Keratinocyte (primary cell): Measurements from ENCODE around the gene CCDC141. TPM values are rescaled to one million over a fixed set of nuclear protein-coding genes. Genes with fewer than 3 reads are reported as not detected.

Experiments used
- DNase-seq: peaks from one replicate; pipeline ENCODE4 v3.0.0-alpha.2; 2011; ENCODE audit warnings: low read depth, missing footprints, low spot score
- FAIRE-seq: peaks from 2 replicates; lab custom pipeline; 2011; peaks lifted over from hg19 to GRCh38; lab: Jason Lieb, UNC
- H2AFZ ChIP-seq: 2 replicates; pipeline ENCODE4 v1.6.0; 2012; ENCODE audit warnings: low read length, control low read depth, inconsistent platforms; ENCODE audit not compliant: control insufficient read depth
- H3K27ac ChIP-seq: 2 replicates; pipeline ENCODE4 v1.5.1; 2011; ENCODE audit warnings: low read length; ENCODE audit not compliant: control insufficient read depth, insufficient read depth
- H3K27me3 ChIP-seq: 3 replicates; pipeline ENCODE4 v1.6.0; 2011; ENCODE audit warnings: low read length; ENCODE audit not compliant: control insufficient read depth, insufficient read depth; ENCODE audit errors: extremely low read depth
- H3K36me3 ChIP-seq, 2 experiments: 2 replicates in 1 of 2; 3 replicates in 1 of 2; pipeline ENCODE4 v1.5.1; 2011; ENCODE audit warnings: low read length in 2 of 2, mild to moderate bottlenecking in 1 of 2; ENCODE audit not compliant: control insufficient read depth in 2 of 2, insufficient read depth in 2 of 2; ENCODE audit errors: extremely low read depth in 1 of 2
- H3K4me1 ChIP-seq: 3 replicates; pipeline ENCODE4 v1.5.1; 2011; ENCODE audit warnings: low read length; ENCODE audit not compliant: control insufficient read depth, insufficient read depth; ENCODE audit errors: extremely low read depth
- H3K4me2 ChIP-seq: 3 replicates; pipeline ENCODE4 v1.6.0; 2011; ENCODE audit warnings: low read depth, low read length; ENCODE audit not compliant: control insufficient read depth, insufficient read depth; ENCODE audit errors: extremely low read depth
- H3K4me3 ChIP-seq, 3 experiments: fragments of 200-600 bp in 1 of 3; sonication (generic) in 1 of 3; 2 replicates in 2 of 3; 3 replicates in 1 of 3; pipeline ENCODE4 v1.5.1; 2011 to 2016; ENCODE audit warnings: low read length in 3 of 3, mild to moderate bottlenecking in 3 of 3, control low read depth in 2 of 3, inconsistent platforms in 1 of 3, low read depth in 1 of 3, mixed read lengths in 1 of 3, mixed run types in 1 of 3, moderate library complexity in 1 of 3; ENCODE audit not compliant: control insufficient read depth in 2 of 3, insufficient read depth in 2 of 3; ENCODE audit errors: extremely low read depth in 1 of 3
- H3K79me2 ChIP-seq: 2 replicates; pipeline ENCODE4 v1.6.0; 2012; ENCODE audit warnings: low read length; ENCODE audit not compliant: control insufficient read depth, insufficient read depth
- H3K9ac ChIP-seq: 3 replicates; pipeline ENCODE4 v1.6.0; 2011; ENCODE audit warnings: low read length; ENCODE audit not compliant: control insufficient read depth, insufficient read depth; ENCODE audit errors: extremely low read depth
- H3K9me1 ChIP-seq: 3 replicates; pipeline ENCODE4 v1.6.0; 2011; ENCODE audit warnings: low read length; ENCODE audit not compliant: control insufficient read depth, insufficient read depth; ENCODE audit errors: extremely low read depth
- H3K9me3 ChIP-seq: 2 replicates; pipeline ENCODE4 v1.5.1; 2012; ENCODE audit warnings: low read depth, low read length; ENCODE audit not compliant: control insufficient read depth
- H4K20me1 ChIP-seq: 3 replicates; pipeline ENCODE4 v1.6.0; 2011; ENCODE audit warnings: low read length; ENCODE audit not compliant: control insufficient read depth, insufficient read depth; ENCODE audit errors: extremely low read depth
- EZH2 ChIP-seq: IDR thresholded peaks from one replicate; pipeline ENCODE4 v1.6.1; 2012; ENCODE audit warnings: inconsistent platforms, mild to moderate bottlenecking, low read length, moderate library complexity
- dilution Hi-C: fragments of 300-500 bp; cut with MboI; formaldehyde crosslinking; loops from one replicate; pipeline ENCODE4 v1.7.0; 2020; ENCODE audit warnings: low sequenced_read_pairs; ENCODE audit not compliant: extremely low pct_ligation_motif_present
- polyA plus RNA-seq, 5 experiments: library from polyadenylated mRNA; depleted of rRNA in 3 of 5; stranded (reverse) in 3 of 5; stranded (forward) in 1 of 5; unstranded in 1 of 5; fragments of >200 nt; gene quantifications; 1 replicate in 1 of 5; 2 replicates in 3 of 5; 3 replicates in 1 of 5; pipeline versions ENCODE4 v1.2.1 to v1.2.3, GENCODE V29; 2011 to 2012; ENCODE audit warnings: missing spikeins in 2 of 5, low read depth in 1 of 5, low replicate concordance in 1 of 5
- TF ChIP-seq, protein P1 (sequence below), 3 experiments: IDR thresholded peaks in 1 of 3; conservative IDR thresholded peaks in 1 of 3; optimal IDR thresholded peaks in 1 of 3; 2 replicates in 2 of 3; 3 replicates in 1 of 3; pipeline versions ENCODE3 to v1.5.1; 2011; ENCODE audit warnings: low read length in 3 of 3, mild to moderate bottlenecking in 3 of 3, moderate library complexity in 2 of 3, control low read depth in 1 of 3, inconsistent platforms in 1 of 3; ENCODE audit not compliant: insufficient read depth in 2 of 3; ENCODE audit errors: extremely low read depth in 1 of 3

The CCDC141 gene
- polyA plus RNA-seq, 1 donor (not counting 4 experiments of a cell fraction or from before 2014, with no cell fraction given) = not detected

DNA sequence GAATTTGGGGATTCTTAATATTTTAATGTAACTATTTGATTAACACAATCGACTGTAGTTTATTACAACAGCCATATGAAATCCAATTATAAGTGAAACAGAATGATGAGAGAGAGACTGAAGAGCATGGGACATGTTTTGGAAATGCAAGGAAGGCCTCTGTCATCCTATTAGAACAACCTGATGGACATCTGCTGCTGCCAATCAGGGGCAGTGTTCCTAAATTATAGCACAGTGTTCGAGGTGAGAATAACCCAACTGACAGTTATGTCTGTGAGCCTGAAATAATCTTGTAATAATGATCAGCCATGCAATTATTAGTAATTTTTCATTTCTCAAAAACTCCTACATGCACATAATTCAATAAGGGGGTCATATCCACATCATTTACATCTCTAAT is 73.6 kb downstream of the CCDC141 start:
- no peak for DNase-seq
- Histone ChIP-seq H3K4me3 (no peak overlapping the region), H3K27ac (no peak overlapping the region), H3K27me3 (no peaks in the 10 kb centered on the region), H3K4me2 (no peak overlapping the region), H3K4me1 (no peaks in the 10 kb centered on the region), H2AFZ (no peak overlapping the region), H3K9ac (no peak overlapping the region), H3K9me1 (no peaks in the 10 kb centered on the region), H3K9me3 (no peaks in the 10 kb centered on the region), H4K20me1 (no peaks in the 10 kb centered on the region), H3K36me3 (no peaks in the 10 kb centered on the region), H3K79me2 (no peaks in the 10 kb centered on the region)
- no peak for FAIRE-seq
- TF ChIP-seq, protein P1, sequence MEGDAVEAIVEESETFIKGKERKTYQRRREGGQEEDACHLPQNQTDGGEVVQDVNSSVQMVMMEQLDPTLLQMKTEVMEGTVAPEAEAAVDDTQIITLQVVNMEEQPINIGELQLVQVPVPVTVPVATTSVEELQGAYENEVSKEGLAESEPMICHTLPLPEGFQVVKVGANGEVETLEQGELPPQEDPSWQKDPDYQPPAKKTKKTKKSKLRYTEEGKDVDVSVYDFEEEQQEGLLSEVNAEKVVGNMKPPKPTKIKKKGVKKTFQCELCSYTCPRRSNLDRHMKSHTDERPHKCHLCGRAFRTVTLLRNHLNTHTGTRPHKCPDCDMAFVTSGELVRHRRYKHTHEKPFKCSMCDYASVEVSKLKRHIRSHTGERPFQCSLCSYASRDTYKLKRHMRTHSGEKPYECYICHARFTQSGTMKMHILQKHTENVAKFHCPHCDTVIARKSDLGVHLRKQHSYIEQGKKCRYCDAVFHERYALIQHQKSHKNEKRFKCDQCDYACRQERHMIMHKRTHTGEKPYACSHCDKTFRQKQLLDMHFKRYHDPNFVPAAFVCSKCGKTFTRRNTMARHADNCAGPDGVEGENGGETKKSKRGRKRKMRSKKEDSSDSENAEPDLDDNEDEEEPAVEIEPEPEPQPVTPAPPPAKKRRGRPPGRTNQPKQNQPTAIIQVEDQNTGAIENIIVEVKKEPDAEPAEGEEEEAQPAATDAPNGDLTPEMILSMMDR (optimal IDR thresholded peaks at IDR 0.05 in 1 of 3, IDR thresholded peaks at IDR 0.05 in 1 of 3, conservative IDR thresholded peaks at IDR 0.05 in 1 of 3; ENCODE audit: extremely low read depth in 1 of 3, insufficient read depth in 2 of 3, low read length in 3 of 3) = no peak
- TF ChIP-seq EZH2 = no peak
- dilution Hi-C loops = no loop called here

DNA sequence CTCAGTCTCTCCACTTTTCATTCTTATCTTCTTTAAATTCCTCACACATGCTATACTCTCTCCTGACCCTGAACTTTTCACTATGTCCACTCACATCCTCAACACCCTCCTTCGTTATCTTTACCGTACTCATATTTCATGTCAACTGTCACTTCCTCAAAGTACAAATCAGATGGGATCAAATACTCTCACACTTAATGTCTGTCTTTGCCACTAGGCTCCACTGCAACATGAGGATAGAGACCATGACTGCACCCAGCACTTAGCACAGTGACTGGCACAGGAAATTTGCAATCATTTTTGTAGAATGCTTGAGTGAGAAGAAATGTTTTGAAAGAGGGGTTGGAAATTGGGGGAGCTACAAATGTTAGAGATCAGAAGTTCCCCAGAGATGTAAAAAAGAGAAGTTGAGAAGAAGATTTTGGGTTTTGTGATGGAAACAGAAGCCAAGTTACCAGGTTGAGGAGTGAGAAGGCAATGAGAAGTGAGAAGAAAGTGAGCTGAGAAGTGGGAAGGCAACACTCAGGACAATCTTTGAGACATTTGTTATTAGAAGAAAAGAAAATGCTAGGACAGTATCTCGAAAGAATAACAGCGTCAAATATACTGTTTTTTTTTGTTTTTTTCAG is 87.0 kb downstream of the CCDC141 start:
- no peak for TF ChIP-seq EZH2
- TF ChIP-seq, protein P1 (optimal IDR thresholded peaks at IDR 0.05 in 1 of 3, IDR thresholded peaks at IDR 0.05 in 1 of 3, conservative IDR thresholded peaks at IDR 0.05 in 1 of 3; ENCODE audit: extremely low read depth in 1 of 3, insufficient read depth in 2 of 3, low read length in 3 of 3) = no peak
- Histone ChIP-seq H3K4me2 (no peak overlapping the region), H3K36me3 (no peaks in the 10 kb centered on the region), H3K9me1 (no peaks in the 10 kb centered on the region), H3K4me3 (no peak overlapping the region), H3K9ac (no peak overlapping the region), H2AFZ (no peak overlapping the region), H3K9me3 (no peaks in the 10 kb centered on the region), H3K79me2 (no peaks in the 10 kb centered on the region), H3K27me3 (no peaks in the 10 kb centered on the region), H3K4me1 (no peaks in the 10 kb centered on the region), H3K27ac (no peak overlapping the region), H4K20me1 (no peaks in the 10 kb centered on the region)
- FAIRE-seq = no peak
- no peak for DNase-seq
- dilution Hi-C loops = no loop called here
